Stimulated activated effector memory CD8-positive, alpha-beta T cell treated with anti-CD3 and anti-CD28 coated beads, Interleukin-12 subunit alpha, Interleukin-12 subunit beta, amount 100 ng/mL, for 72 hours (primary cell): ENCODE results near the gene PODXL2.
A peak's percentile ranks its signal among the peaks of the same experiment; 100 is the strongest.

ENCODE experiments used
- ATAC-seq: fragments of 150-1000 bp; cut with Tn5 transposase; 2 replicates; pipeline ENCODE4 v1.10.0; 2021
- DNase-seq, 2 donors: peaks; one replicate each; pipeline ENCODE4 v3.0.0; 2021 to 2022; ENCODE audit warnings: low spot score in 2 of 2
- H3K27ac Mint-ChIP-seq: one replicate; pipeline ENCODE4 v1.8.0; 2022; ENCODE audit warnings: mild to moderate bottlenecking, mixed read lengths
- H3K36me3 Mint-ChIP-seq: one replicate; pipeline ENCODE4 v1.8.0; 2022; ENCODE audit warnings: mild to moderate bottlenecking, mixed read lengths
- H3K4me1 Mint-ChIP-seq: one replicate; pipeline ENCODE4 v1.8.0; 2022; ENCODE audit warnings: mixed read lengths
- H3K4me3 Mint-ChIP-seq: one replicate; pipeline ENCODE4 v1.8.0; 2022; ENCODE audit warnings: mild to moderate bottlenecking, mixed read lengths
- H3K9me3 Mint-ChIP-seq: one replicate; pipeline ENCODE4 v1.8.0; 2022; ENCODE audit warnings: mixed read lengths

The PODXL2 gene

DNA sequence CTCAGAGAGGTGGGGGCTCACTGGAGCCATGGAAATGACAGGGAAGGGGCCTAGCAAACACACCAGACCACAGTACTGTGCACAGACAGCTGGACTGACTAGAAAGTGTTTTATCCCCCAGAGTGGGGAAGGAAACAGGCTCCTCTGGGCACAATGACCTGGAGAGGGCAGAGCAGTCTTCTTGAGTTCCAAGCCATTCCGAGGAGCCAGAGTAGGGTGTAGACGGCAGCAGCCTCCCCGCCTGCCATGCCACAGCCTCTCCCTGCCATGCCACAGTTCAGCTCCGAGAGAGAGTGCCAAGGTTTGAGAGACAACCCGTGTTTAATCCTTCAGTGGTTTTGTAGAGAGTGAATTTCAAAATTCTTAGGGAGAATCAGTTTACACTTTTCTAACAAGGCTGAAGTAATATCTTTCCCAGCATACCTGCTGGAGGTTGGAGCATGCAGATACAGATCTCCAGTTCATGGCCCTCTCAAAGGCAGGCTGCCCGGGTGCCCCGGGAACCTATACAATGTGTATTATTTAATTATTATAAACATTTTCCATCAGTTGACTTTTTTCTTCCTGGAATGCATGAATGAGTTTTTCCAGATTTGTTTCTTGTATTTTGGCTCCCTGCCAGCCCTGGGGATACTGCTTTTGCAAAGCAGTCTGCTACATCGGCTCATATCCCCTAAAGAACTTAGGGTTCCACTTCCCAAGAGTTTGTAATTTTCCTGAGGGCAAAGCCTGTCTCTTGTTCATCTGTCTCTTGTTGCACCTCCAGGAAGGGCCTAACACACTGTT lies 3.2 kb downstream of the PODXL2 start:
- Mint-ChIP-seq H3K27ac (no peak overlapping the region), H3K4me3 (no peak overlapping the region), H3K9me3 (no peaks in the 10 kb centered on the region), H3K4me1 (peaks cover 36% of the 10 kb centered on the region), H3K36me3 (peaks cover 8% of the 10 kb centered on the region)
- ATAC-seq (no peak), DNase-seq (no peak)

DNA sequence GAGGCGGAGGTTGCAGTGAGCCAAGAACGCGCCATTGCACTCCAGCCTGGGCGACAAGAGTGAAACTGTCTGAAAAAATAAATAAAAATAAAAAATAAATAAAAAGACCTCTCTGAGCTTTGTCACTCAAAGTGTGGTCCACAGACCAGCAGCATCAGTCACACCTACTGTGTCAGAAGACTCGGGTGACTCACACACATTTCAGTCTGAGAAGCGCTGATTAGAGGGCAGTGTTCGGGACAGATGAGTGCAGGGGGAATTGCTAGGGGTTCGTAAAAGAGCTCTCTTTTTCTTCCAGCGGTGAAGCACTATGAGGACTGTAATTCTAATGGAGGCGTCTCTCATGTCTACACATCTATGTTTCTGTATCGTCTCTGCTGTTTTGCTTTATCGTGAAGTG lies 5.7 kb downstream of the PODXL2 start:
- H3K36me3 Mint-ChIP-seq: peaks cover 6% of the 10 kb centered on the region
- no peak for ATAC-seq
- H3K27ac Mint-ChIP-seq: no peak overlapping the region
- no peak overlapping the region for H3K4me3 Mint-ChIP-seq
- DNase-seq: no peak
- H3K9me3 Mint-ChIP-seq: no peaks in the 10 kb centered on the region
- H3K4me1 Mint-ChIP-seq: peaks cover 28% of the 10 kb centered on the region

DNA sequence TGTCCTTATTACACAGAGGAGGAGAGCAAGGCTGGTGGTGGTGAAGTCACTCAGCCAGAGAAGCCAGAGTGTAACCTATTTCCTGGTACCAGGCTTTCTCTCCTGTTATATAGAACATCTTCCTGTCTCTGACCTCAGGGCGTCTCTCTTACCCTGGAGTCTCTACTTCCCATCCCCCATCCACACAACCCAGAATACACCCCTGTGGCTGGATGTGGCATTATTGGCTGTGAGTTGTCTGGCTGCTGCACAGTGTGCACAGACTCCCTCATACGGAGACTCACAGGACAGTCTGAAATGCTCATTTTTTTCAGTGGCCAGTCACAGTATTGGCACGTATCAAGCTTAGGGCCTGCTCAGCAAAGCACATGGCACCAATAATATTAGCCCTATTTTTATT lies 8.6 kb downstream of the PODXL2 start:
- peak in 1 of 2 donors; percentile 62 for DNase-seq
- Mint-ChIP-seq H3K27ac (peak overlapping the region; percentile 50), H3K9me3 (no peaks in the 10 kb centered on the region), H3K36me3 (no peaks in the 10 kb centered on the region), H3K4me1 (peaks cover 13% of the 10 kb centered on the region), H3K4me3 (no peak overlapping the region)
- ATAC-seq: peak; percentile 95

DNA sequence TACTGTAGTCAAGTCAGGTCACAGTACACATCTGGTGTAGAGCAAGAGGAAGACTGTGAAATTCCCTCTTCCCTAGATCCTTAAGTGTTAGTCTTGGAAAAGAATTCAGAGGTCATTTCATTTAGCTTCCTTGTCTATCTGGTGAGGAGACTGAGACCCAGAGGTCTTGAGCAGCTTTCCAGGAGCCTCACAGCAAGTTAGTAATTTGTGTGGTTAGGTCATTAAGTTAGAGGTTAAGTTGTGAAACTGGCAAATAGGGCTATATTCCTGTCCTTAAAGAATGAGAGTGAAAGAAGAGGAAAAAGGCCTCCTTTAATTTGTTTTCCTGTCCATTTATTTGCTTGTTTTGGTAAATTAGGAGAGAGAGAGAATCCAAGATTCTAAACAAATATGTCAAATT lies 9.0 kb downstream of the PODXL2 start:
- H3K9me3 Mint-ChIP-seq: no peaks in the 10 kb centered on the region
- H3K36me3 Mint-ChIP-seq: no peaks in the 10 kb centered on the region
- H3K27ac Mint-ChIP-seq: peak overlapping the region; percentile 50
- DNase-seq: no peak
- H3K4me3 Mint-ChIP-seq: no peak overlapping the region
- peaks cover 13% of the 10 kb centered on the region for H3K4me1 Mint-ChIP-seq
- no peak for ATAC-seq

DNA sequence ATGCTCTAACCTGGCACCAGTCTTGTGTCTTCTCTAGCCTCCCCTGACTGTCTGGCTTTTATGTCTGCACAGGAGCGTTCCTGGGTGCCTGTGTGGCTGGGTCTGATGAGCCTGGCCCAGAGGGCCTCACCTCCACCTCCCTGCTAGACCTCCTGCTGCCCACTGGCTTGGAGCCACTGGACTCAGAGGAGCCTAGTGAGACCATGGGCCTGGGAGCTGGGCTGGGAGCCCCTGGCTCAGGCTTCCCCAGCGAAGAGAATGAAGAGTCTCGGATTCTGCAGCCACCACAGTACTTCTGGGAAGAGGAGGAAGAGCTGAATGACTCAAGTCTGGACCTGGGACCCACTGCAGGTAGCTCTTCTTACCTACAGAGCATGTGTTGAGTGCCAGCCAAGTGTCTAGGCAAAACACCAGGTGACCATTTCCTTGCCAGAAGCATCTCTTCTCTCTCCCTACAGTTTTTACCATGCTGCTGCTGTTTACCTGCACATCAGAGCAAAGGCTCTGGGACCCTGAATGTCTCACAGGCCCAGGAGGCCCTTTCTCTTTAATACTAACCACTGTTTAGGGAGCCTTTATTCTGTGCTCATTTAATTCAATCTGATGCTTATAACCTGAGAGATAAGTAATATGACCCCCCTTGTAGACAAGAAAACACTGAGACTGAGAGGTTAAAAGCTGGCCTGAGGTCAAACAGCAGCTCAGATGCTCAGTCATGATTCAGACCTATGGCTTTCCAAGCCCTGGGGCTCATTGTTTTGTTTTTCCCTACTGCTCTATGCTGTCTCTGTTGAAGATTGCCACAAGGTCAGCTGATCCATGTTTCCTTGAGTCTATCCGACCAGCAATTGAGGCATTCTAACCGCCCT lies 10.4 kb downstream of the PODXL2 start:
- Mint-ChIP-seq H3K4me3 (no peak overlapping the region), H3K4me1 (peaks cover 13% of the 10 kb centered on the region), H3K9me3 (no peaks in the 10 kb centered on the region), H3K36me3 (no peaks in the 10 kb centered on the region), H3K27ac (peak overlapping the region; percentile 29)
- DNase-seq: no peak
- ATAC-seq: no peak

DNA sequence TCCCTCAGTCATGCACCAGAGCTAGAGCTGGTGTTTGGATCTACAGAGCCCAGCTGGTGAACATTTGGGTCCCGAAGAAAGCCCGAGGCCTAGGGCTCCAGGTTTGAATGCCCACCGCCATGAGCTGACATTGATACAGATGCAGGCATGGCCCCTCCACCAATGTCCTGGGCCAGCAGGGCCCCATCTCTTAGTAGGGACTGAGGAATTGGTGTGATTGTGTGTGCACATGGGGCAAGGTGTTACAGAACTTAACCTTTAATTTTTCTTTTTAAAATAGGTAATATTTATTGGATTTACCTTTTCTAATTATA lies 11.0 kb downstream of the PODXL2 start:
- no peak for DNase-seq
- H3K4me3 Mint-ChIP-seq: no peak overlapping the region
- peaks cover 13% of the 10 kb centered on the region for H3K4me1 Mint-ChIP-seq
- no peak for ATAC-seq
- H3K36me3 Mint-ChIP-seq: no peaks in the 10 kb centered on the region
- no peaks in the 10 kb centered on the region for H3K9me3 Mint-ChIP-seq
- no peak overlapping the region for H3K27ac Mint-ChIP-seq

DNA sequence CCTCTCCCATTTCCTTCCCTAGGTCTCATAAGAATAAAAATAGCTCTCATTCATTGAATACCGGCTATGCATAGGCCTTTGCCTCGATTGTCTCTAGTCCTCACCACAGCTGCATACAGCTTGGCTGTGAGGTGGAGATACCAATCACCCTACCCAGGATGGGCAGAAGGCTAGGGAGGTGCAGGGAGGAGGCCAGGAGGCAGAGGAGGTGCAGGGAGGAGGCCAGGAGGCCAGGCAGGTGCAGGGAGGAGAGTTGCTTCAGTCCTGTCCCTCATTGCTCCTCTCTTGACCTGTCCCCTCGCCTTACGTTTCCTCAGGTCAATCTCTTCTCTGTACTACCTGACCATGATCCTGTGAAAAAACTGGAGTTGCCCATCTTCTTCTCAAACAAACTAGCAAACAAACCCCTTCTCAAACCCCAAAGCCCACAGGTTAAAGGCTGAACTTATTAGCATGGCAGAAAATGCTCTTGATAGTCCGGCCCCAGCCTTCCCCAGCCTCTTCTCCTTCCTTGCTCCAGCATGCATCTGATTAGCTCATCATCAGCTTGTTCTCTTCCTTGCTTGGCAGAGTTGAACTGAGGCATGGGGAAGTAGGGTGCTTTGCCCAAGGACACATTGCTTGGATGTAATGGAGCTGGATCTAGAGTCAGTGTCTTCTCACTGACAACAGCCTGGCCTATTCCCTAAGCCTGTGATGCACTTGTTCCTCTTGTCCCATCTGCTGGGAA lies 15.8 kb downstream of the PODXL2 start:
- H3K9me3 Mint-ChIP-seq: no peaks in the 10 kb centered on the region
- H3K36me3 Mint-ChIP-seq: no peaks in the 10 kb centered on the region

DNA sequence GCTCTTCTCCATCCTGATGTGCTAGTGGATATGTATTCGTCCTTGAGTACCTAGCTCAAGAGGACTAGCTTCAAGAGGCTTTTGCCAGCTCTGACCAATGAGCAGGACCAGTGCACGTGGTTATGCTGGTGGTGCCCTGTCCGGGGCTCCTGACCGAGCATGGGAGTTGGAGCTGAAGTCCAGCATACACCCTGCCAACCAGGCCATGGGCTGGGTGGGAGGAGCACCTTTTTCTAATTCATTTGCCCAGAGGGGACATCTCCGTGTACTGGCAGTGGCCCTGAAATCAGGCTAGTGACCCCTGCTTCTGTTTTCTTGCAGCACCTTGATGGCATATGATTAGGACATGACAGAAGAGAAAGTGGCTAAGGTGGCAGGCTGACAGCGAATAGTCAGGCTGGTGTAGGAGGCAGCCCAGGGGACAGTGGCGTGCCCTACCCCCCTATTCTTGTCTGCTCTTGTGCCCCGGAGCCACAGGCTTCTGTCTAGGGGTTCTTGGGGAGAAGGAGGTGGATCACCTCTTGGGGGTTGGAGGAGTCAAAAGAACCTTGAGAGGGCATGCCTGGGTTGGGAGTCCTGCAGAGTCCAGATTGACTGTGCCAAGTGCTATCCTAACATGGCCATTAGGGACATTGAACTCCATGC lies 16.5 kb downstream of the PODXL2 start:
- Mint-ChIP-seq H3K4me1 (no peaks in the 10 kb centered on the region), H3K36me3 (no peaks in the 10 kb centered on the region), H3K4me3 (no peak overlapping the region), H3K9me3 (no peaks in the 10 kb centered on the region), H3K27ac (no peak overlapping the region)
- no peak for ATAC-seq
- no peak for DNase-seq

More for the DNA sequence above, 15.8 kb downstream of the PODXL2 start:
- Mint-ChIP-seq H3K4me1 (no peaks in the 10 kb centered on the region), H3K27ac (no peak overlapping the region), H3K4me3 (no peak overlapping the region)
- no peak for ATAC-seq
- no peak for DNase-seq

DNA sequence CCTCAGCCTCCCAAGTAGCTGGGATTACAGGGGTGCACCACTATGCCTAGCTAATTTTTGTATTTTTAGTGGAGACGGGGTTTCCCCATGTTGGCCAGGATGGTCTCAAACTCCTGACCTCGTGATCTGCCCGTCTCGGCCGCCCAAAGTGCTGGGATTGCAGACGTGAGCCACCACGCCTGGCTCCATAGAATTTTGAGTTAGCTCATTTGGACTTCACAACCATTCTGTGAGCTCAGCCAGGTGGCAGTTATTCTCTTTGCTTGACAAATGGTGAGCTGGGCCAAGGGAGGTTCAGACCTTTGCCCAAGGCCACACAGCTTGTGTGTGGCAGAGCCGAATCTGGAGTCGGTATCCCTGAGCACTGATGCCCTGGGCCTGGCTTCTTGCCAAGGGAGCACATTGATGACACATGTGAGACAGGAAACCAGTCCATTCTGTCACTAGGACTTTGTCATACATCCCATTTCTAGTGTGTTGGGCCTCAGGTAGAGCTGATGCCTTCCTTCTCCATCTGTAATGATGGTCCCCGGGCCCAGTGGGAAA lies 17.6 kb downstream of the PODXL2 start:
- DNase-seq: no peak
- no peaks in the 10 kb centered on the region for H3K4me1 Mint-ChIP-seq
- H3K27ac Mint-ChIP-seq: no peak overlapping the region
- H3K4me3 Mint-ChIP-seq: no peak overlapping the region
- H3K9me3 Mint-ChIP-seq: no peaks in the 10 kb centered on the region
- ATAC-seq: no peak
- H3K36me3 Mint-ChIP-seq: no peaks in the 10 kb centered on the region

DNA sequence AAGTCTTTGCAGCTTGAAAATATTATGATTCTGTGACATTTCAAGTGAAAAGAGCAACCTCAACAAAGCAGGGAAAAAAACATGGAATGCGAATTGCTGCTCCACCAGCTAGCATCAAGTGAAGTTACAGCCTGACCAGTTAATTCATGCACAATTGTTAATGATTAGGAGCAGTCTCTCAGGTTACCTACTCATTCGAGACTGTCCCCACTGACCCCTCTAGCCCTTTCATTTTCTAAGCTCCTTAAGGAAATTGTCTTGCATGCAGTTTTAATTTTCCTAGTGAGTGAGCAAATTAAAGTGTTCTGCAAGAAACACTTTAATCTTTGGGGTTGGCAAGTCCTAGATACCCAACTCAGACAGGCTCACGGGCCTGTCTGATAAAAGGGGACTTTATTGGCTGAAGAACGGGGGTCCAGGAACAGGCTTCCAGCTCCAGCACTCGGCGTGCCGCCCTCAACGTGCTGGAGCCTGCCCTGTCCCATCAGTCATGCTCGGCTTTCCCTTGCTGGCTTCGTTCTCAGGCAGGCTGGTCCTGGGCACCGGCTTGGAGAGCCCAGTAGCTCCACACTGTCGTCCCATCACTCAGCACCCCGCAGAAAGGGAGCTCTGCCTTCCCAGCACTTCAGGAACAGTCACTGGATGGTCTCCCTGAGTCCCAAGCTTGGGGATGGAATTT lies 18.3 kb downstream of the PODXL2 start:
- Mint-ChIP-seq H3K4me3 (no peak overlapping the region), H3K9me3 (no peaks in the 10 kb centered on the region), H3K36me3 (no peaks in the 10 kb centered on the region), H3K4me1 (no peaks in the 10 kb centered on the region), H3K27ac (no peak overlapping the region)
- DNase-seq (no peak), ATAC-seq (no peak)

DNA sequence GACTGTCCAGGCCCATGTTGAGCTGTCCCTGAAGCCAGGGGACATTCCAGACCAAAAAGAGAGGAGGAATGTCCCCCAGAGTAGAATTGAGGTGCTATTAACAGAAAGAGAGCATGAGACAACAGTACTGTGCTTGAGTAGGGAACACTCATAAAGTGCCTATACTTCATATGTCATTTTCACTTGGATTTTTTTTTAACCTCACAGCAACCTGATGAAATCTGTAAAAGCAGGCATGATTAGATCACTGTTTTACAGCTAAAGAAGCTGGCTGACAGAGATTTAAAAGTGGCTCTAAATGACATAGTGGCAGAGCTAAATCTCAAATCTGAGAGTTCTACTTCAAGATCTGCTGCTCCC lies 18.8 kb downstream of the PODXL2 start:
- no peak overlapping the region for H3K27ac Mint-ChIP-seq
- H3K36me3 Mint-ChIP-seq: no peaks in the 10 kb centered on the region
- no peaks in the 10 kb centered on the region for H3K9me3 Mint-ChIP-seq
- no peak overlapping the region for H3K4me3 Mint-ChIP-seq
- DNase-seq (no peak), ATAC-seq (no peak)
- H3K4me1 Mint-ChIP-seq: no peaks in the 10 kb centered on the region

DNA sequence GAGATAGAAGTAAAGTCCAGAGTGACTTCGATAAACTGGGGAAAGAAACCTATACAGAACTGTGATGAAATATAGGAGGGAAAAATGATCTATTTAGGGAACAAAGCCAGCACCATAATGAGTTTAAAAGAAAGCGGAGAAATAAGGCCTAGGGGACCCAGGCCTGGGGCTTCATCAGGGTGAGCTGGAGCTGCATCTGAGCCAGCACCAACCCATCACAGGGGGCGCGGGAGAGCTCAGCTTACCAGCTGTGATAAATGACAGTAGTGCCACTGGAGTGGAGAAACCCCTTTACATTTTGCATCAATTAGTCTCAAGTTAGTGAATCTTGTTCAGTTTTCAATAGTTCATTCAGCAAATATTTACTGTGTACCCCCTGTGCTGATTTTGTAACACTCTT lies 21.3 kb downstream of the PODXL2 start:
- Mint-ChIP-seq H3K4me3 (no peak overlapping the region), H3K27ac (no peak overlapping the region), H3K4me1 (no peaks in the 10 kb centered on the region), H3K9me3 (no peaks in the 10 kb centered on the region), H3K36me3 (no peaks in the 10 kb centered on the region)
- ATAC-seq: no peak
- DNase-seq: no peak

DNA sequence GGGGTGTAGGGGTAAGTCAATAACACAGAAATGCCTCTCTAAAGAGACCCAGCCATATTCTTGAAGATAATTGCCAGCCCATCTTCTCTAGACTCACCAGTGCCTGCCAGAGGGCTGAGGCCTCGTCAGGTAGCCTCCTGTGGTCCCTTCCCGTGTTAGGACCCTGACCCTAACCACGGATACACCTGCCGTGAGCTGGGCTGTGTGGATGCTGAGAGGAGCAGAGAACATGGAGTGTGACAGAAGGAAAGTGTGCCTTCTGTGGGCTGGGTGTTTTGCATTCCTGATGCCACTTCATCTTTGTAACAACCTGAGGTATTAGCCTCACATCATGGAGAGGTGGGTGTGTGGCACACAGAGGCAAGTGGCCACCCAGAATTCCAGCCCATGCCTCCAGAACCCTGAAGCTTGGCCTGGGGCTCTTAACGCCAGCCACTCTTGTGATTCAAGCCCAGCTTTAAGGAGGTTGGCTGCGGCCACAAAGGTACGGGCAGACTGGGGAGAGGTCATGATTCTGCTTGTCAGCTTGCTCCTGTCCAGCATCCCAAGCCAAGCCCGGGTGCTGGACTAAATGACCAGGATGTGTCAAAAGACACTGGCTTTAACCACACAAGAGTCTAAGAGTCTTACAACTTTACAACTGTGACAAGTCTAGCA lies 22.7 kb downstream of the PODXL2 start:
- no peaks in the 10 kb centered on the region for H3K4me1 Mint-ChIP-seq
- ATAC-seq (no peak), DNase-seq (no peak)
- no peaks in the 10 kb centered on the region for H3K36me3 Mint-ChIP-seq
- H3K4me3 Mint-ChIP-seq: no peak overlapping the region
- H3K27ac Mint-ChIP-seq: no peak overlapping the region
- no peaks in the 10 kb centered on the region for H3K9me3 Mint-ChIP-seq

DNA sequence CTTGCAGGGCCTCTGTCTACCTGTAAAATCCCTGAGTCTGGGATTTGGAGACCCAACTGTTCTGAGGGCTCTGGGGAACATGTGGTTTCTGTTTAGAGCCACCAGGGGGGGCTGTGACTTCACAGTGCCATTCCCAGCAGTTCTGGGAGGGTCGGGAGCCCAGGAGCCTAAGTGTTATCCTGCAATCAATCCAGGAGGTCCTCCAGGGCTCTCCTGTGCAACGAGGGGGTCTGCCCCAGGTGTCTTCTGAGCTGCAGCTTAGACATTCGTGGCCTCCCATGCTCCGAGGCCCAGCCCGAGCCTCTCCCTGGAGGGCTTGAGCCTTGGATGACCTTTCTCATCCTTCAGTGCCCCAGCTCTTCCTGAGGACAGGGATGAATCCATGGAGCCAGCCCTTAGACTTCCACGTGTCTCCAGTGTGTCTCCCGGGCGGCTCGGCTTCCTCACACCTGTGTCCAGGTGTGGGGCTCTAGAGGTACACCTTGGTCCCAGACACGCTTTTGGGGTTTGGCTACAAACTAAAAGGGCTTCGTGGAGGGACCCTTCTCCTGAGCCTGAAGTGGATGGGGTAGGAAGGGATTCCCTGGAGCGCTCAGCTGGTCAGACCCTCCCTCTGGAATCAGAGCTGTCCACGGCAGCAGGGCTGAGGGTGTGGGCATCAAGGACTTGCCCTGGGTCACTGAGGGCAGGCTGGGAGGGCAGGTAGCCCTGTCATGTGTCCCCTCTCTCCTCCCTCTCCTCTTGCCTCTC lies 23.4 kb downstream of the PODXL2 start:
- DNase-seq: no peak

More for the DNA sequence above, 23.4 kb downstream of the PODXL2 start:
- peak; percentile 71 for ATAC-seq
- H3K4me1 Mint-ChIP-seq: no peaks in the 10 kb centered on the region
- no peaks in the 10 kb centered on the region for H3K36me3 Mint-ChIP-seq
- no peaks in the 10 kb centered on the region for H3K9me3 Mint-ChIP-seq
- H3K4me3 Mint-ChIP-seq: no peak overlapping the region
- peak overlapping the region; percentile 8 for H3K27ac Mint-ChIP-seq
